Tibial artery (tissue), 4 donors: ENCODE data around the gene TRPM1.

Experiments used
- DNase-seq, 2 donors: peaks; one replicate each; pipeline ENCODE4 v3.0.0-alpha.2; 2019
- H3K27ac ChIP-seq, 2 donors: fragments of 200-600 bp; sonication (generic) in 1 of 2; 1 replicate in 1 of 2; 2 replicates in 1 of 2; pipeline ENCODE4 v1.5.1; 2018 to 2019; ENCODE audit warnings: mild to moderate bottlenecking in 1 of 2
- H3K27me3 ChIP-seq, 2 donors: fragments of 200-600 bp; sonication (generic) in 1 of 2; one replicate each; pipeline versions ENCODE4 v1.5.1 to v1.6.0; 2016 to 2019
- H3K36me3 ChIP-seq, 3 donors: fragments of 200-600 bp; sonication (generic) in 2 of 3; one replicate each; pipeline ENCODE4 v1.5.1; 2016 to 2019; ENCODE audit warnings: mild to moderate bottlenecking in 2 of 3
- H3K4me1 ChIP-seq, 4 donors: fragments of 200-600 bp; sonication (generic) in 2 of 4; 1 replicate in 3 of 4; 2 replicates in 1 of 4; pipeline ENCODE4 v1.5.1; 2016 to 2019
- H3K4me3 ChIP-seq, 2 donors: fragments of 200-600 bp; sonication (generic) in 1 of 2; 1 replicate in 1 of 2; 2 replicates in 1 of 2; pipeline ENCODE4 v1.5.1; 2018 to 2019; ENCODE audit warnings: mild to moderate bottlenecking in 2 of 2
- H3K9me3 ChIP-seq, 3 donors: fragments of 200-600 bp; sonication (generic) in 1 of 3; one replicate each; pipeline ENCODE4 v1.5.1; 2016 to 2019
- intact Hi-C: fragments of 100-400 bp; cut with DNase I; formaldehyde crosslinking; loops from one replicate; pipeline ENCODE4 v1.15.0; 2023; ENCODE audit warnings: low total_unique reads
- TF ChIP-seq, protein P1 (sequence below), 2 experiments: fragments of 200-600 bp in 1 of 2; fragments of 450-650 bp in 1 of 2; IDR thresholded peaks; one replicate each; pipeline ENCODE4 v1.5.1; 2017 to 2019; ENCODE audit warnings: antibody characterized with exemption in 2 of 2, mild to moderate bottlenecking in 1 of 2, moderate library complexity in 1 of 2

Gene TRPM1

GRCh38 chr15:31116423-31117030 is 15.0 kb upstream of the TRPM1 start:
- no peak for DNase-seq
- Histone ChIP-seq H3K4me1 (no peaks in the 10 kb centered on the region), H3K4me3 (no peak overlapping the region), H3K36me3 (no peaks in the 10 kb centered on the region), H3K27ac (no peak overlapping the region), H3K9me3 (peaks cover 0 to 7% (median 6%) of the 10 kb centered on the region in 3 donors), H3K27me3 (no peaks in the 10 kb centered on the region)
- TF ChIP-seq, protein P1, sequence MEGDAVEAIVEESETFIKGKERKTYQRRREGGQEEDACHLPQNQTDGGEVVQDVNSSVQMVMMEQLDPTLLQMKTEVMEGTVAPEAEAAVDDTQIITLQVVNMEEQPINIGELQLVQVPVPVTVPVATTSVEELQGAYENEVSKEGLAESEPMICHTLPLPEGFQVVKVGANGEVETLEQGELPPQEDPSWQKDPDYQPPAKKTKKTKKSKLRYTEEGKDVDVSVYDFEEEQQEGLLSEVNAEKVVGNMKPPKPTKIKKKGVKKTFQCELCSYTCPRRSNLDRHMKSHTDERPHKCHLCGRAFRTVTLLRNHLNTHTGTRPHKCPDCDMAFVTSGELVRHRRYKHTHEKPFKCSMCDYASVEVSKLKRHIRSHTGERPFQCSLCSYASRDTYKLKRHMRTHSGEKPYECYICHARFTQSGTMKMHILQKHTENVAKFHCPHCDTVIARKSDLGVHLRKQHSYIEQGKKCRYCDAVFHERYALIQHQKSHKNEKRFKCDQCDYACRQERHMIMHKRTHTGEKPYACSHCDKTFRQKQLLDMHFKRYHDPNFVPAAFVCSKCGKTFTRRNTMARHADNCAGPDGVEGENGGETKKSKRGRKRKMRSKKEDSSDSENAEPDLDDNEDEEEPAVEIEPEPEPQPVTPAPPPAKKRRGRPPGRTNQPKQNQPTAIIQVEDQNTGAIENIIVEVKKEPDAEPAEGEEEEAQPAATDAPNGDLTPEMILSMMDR (IDR thresholded peaks at IDR 0.05) = no peak
- intact Hi-C loops = no loop called here

- DNase-seq = no peak
- Histone ChIP-seq H3K4me3 (no peak overlapping the region), H3K4me1 (no peaks in the 10 kb centered on the region), H3K27me3 (no peaks in the 10 kb centered on the region), H3K36me3 (no peaks in the 10 kb centered on the region), H3K9me3 (peaks cover 0 to 7% (median 6%) of the 10 kb centered on the region in 3 donors), H3K27ac (no peak overlapping the region)
- TF ChIP-seq, protein P1 (IDR thresholded peaks at IDR 0.05) = no peak
- intact Hi-C loops = no loop called here
These were observed 9.6 kb upstream of the TRPM1 start for GRCh38 chr15:31111091-31111647.

- TF ChIP-seq, protein P1 (IDR thresholded peaks at IDR 0.05) = no peak
- no peak for DNase-seq
- no peaks in the 10 kb centered on the region for H3K27me3 ChIP-seq
- no peaks in the 10 kb centered on the region for H3K36me3 ChIP-seq
- no peaks in the 10 kb centered on the region for H3K9me3 ChIP-seq
- H3K4me3 ChIP-seq = no peak overlapping the region
- intact Hi-C loops = no loop called here
- no peak overlapping the region for H3K27ac ChIP-seq
- no peaks in the 10 kb centered on the region for H3K4me1 ChIP-seq
These were observed 7.3 kb upstream of the TRPM1 start for GRCh38 chr15:31108836-31109235.

DNA sequence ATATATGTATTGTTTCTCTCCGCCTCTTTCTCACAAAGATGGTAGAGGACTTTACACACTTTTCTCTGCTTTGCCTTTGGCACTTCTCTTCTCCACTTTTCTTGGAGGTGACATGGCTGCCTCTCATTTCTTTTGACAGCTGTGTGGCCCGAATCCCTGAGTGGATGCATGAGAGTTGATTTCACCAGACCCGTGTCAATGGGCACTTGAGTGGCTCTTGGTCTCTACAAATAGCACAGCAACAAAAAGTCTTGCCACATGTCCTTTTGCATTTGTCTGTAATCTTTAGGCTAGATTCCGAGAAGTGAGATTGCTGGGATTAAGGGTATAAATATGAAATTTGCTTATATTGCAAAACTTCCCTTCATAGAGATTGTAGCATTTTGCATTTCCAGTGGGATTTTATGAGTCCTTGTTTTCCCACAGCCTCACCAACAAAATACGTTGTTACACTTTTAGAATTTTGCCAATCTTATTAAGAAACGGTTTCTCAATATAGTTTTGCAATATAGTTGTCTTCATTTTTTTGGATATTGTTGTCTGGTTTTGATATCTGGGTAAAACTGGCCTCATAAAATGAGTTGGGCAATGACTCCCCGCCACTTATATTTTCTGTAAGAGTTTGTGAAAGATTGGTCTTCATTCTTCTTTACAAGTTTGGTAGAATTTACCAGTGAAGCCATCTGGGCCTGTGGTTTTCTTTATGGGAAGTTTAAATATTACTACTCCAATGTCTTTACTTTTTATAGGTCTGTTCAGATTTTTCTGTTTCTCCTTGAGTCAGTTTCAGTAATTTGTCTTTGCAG is 5.2 kb upstream of the TRPM1 start:
- intact Hi-C loops = no loop called here
- TF ChIP-seq, protein P1 (IDR thresholded peaks at IDR 0.05) = no peak
- no peak overlapping the region for H3K4me3 ChIP-seq

DNA sequence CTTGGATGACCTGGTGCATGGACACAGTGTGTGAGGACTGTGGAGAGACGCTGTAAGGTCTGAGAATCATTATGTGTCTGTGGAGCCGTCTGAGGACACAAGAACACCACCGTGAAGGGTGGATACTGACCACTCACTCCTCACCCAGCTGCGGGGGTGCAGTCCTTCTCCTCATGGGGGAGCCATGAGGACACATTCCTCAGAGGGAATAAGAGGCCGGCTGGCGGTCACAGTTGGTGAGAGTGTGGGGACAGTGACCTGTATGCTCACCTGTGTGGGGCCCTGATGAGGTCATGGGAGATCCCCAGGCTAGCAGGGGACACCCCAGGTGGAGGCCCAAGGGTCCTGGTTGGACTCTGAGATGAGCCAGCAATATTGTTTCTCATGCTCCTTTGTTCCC is 2.5 kb upstream of the TRPM1 start:
- TF ChIP-seq, protein P1 (IDR thresholded peaks at IDR 0.05) = no peak
- Histone ChIP-seq H3K4me1 (no peaks in the 10 kb centered on the region), H3K27ac (no peak overlapping the region)

More for the DNA sequence above, 5.2 kb upstream of the TRPM1 start:
- Histone ChIP-seq H3K36me3 (no peaks in the 10 kb centered on the region), H3K9me3 (no peaks in the 10 kb centered on the region), H3K4me1 (no peaks in the 10 kb centered on the region), H3K27ac (no peak overlapping the region), H3K27me3 (peaks cover 0 to 6% of the 10 kb centered on the region in 2 donors)
- DNase-seq = no peak

More for the DNA sequence above, 2.5 kb upstream of the TRPM1 start:
- no peak for DNase-seq
- Histone ChIP-seq H3K4me3 (no peak overlapping the region), H3K36me3 (no peaks in the 10 kb centered on the region), H3K9me3 (no peaks in the 10 kb centered on the region), H3K27me3 (peaks cover 0 to 12% of the 10 kb centered on the region in 2 donors)
- intact Hi-C loops = loop anchor here (5.0 kb wide), 1 partner anchor 47 kb away; no protein-coding TSS in a partner anchor
